GM13976 (cell line): ENCODE results near the gene KCNK10.

ENCODE experiments used
- DNase-seq: peaks from one replicate; pipeline ENCODE4 v3.0.0; 2012; ENCODE audit warnings: low spot score
- CTCF ChIP-seq: IDR thresholded peaks from 2 replicates; pipeline ENCODE4 v1.5.1; 2012; ENCODE audit warnings: borderline replicate concordance, mild to moderate bottlenecking; ENCODE audit not compliant: insufficient read depth; ENCODE audit errors: extremely low read depth, missing control alignments, control extremely low read depth
- in situ Hi-C: fragments of 300-500 bp; cut with MboI; formaldehyde crosslinking; loops from one replicate; pipeline ENCODE4 v1.12.0; 2022; ENCODE audit warnings: low sequenced_read_pairs, mixed read lengths, inconsistent platforms; ENCODE audit not compliant: unreplicated experiment

KCNK10 gene

DNA sequence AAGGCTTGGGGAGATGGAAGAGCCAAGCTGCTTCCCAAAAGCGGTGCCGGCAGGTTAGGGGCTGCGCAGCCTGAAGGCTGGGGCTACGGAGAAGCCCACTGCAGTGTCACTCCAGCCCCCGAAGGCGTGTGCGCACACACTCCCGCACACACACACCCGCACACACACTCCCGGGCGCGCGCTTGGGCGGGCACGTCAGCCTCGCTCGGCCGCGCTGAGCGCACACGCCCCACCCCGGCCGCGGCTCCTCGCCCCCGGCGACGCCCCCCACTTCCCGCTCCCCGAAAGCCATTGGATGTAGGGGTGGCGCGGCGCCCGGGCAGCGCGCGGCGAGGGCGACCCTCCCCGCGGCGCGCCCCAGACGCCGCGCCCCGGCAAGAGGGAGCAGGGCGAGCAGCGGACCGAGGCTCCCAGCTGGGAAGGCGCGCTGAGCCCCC, at the start of gene KCNK10:
Gene KCNK10, minus strand, starts transcription at position 184 of the 437 bp plus-strand sequence. CDS start 471 bp downstream, outside the sequence.
- in situ Hi-C loops: no loop called here
- no peak for TF ChIP-seq CTCF
- DNase-seq: peak; percentile 49

GRCh38 chr14:88369496-88369895, 46.4 kb upstream of the KCNK10 start:
- TF ChIP-seq CTCF: no peak
- no peak for DNase-seq
- in situ Hi-C loops: no loop called here

GRCh38 chr14:88364710-88365413, 41.8 kb upstream of the KCNK10 start:
- DNase-seq: no peak
- in situ Hi-C loops: no loop called here
- TF ChIP-seq CTCF: no peak

DNA sequence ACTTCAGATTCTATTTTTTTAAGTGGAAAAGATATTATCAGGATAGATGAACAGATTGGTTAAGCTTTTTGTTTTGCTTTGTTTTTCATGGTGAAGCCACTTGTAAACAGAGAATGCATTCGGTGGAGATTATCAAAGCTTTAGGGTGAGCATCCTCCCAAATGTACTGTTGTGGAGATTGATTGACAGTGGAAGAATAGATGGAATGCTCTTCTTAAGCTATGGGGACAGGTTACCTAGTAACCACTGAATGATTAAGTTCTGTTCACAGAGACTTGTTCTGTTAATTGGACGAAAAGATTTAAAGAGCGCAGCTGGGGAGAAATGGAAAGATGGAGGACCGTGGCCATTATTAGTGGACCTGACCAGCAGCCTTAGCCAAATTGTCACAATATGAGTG, 40.6 kb upstream of the KCNK10 start:
- in situ Hi-C loops: no loop called here
- no peak for DNase-seq
- TF ChIP-seq CTCF: no peak

DNA sequence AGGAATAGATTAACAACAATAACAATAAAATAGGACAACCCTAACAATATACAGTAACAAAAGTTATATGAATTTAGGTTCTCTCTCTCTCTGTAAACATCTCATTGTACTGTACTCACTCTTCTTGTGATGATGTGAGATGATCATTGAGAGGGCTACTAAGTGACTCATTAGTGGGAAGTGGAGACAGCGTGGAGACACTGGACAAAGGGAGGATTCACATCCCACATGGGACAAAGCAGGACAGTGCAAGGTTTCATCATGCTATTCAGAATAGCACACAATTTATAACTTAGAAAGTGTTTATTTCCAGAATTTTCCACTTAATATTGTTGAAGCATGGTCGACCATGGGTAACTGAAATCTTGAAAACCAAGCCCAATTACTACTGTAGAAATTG, 36.4 kb upstream of the KCNK10 start:
- DNase-seq: no peak
- in situ Hi-C loops: no loop called here
- no peak for TF ChIP-seq CTCF

DNA sequence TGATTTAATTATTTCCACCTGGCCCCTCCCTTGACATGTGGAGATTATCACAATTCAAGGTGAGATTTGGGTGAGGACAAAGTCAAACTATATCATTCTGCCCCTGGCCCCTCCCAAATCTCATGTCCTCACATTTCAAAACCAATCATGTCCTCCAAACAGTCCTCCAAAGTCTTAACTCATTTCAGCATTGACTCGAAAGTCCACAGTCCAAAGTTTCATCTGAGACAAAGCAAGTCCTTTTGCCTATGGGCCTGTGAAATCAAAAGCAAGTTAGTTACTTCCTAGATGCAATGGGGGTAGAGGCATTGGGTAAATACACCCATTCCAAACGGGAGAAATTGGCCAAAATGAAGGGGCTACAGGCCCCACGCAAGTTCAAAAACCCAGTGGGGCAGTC, 31.3 kb upstream of the KCNK10 start:
- TF ChIP-seq CTCF: no peak
- in situ Hi-C loops: no loop called here
- DNase-seq: no peak

GRCh38 chr14:88352698-88353097, 29.6 kb upstream of the KCNK10 start:
- no peak for TF ChIP-seq CTCF
- DNase-seq: no peak
- in situ Hi-C loops: no loop called here
